Fibroblast of skin of abdomen (primary cell): ENCODE measurements around the gene DDX56.

Experiments used
- DNase-seq: peaks from one replicate; pipeline ENCODE4 v3.0.0-alpha.2; 2013

Gene DDX56

GRCh38 chr7:44595934-44596635, 22.4 kb upstream of the DDX56 start:
- DNase-seq: no peak

- no peak for DNase-seq
Measured at GRCh38 chr7:44590910-44591309, 17.2 kb upstream of the DDX56 start.

- DNase-seq: peak; percentile 58
Measured at GRCh38 chr7:44587843-44588711, 14.4 kb upstream of the DDX56 start.

GRCh38 chr7:44583146-44583865, 9.6 kb upstream of the DDX56 start:
- no peak for DNase-seq

- DNase-seq: peak; percentile 98
Measured at GRCh38 chr7:44581879-44582603, 8.3 kb upstream of the DDX56 start, which contains the start of gene TMED4. TSS of gene TMED4 (minus strand) at chr7:44582231. CDS start at chr7:44582206, 25 bp downstream.

- DNase-seq: no peak
Measured at GRCh38 chr7:44580945-44581878, 7.5 kb upstream of the DDX56 start.

GRCh38 chr7:44576228-44576627, 2.5 kb upstream of the DDX56 start:
- DNase-seq: no peak

GRCh38 chr7:44575054-44575453, 1.3 kb upstream of the DDX56 start:
- DNase-seq: no peak

- no peak for DNase-seq
Measured at GRCh38 chr7:44574287-44574872, 672 bp upstream of the DDX56 start.

GRCh38 chr7:44572771-44573170, 937 bp downstream of the DDX56 start:
- no peak for DNase-seq

- DNase-seq: no peak
Measured at GRCh38 chr7:44569959-44570358, 3.7 kb downstream of the DDX56 start.

- DNase-seq: no peak
Measured at GRCh38 chr7:44568771-44569560, 4.7 kb downstream of the DDX56 start.

GRCh38 chr7:44567884-44568283, 5.8 kb downstream of the DDX56 start:
- no peak for DNase-seq

- no peak for DNase-seq
Measured at GRCh38 chr7:44566680-44567079, 7.0 kb downstream of the DDX56 start.

- DNase-seq: no peak
Measured at GRCh38 chr7:44565795-44566559, 7.7 kb downstream of the DDX56 start.

- DNase-seq: peak; percentile 40
Measured at GRCh38 chr7:44565097-44565794, 8.5 kb downstream of the DDX56 start.

- DNase-seq: no peak
Measured at GRCh38 chr7:44564606-44565005, 9.1 kb downstream of the DDX56 start.

- no peak for DNase-seq
Measured at GRCh38 chr7:44563171-44563679, 10.5 kb downstream of the DDX56 start.
